GM23338 (cell line): ENCODE results near the gene FAM98A.

ENCODE experiments used
- CREB1 ChIP-seq: fragments of 250-450 bp; sonication (Bioruptor Pico); IDR thresholded peaks from 2 replicates; pipeline ENCODE4 v1.5.0; 2020; ENCODE audit warnings: low read depth, mild to moderate bottlenecking, moderate library complexity
- CTCF ChIP-seq, 2 experiments: fragments of 200-600 bp in 1 of 2; sonication (generic) in 1 of 2; conservative IDR thresholded peaks; 2 replicates each; pipeline versions ENCODE4 v1.5.1 to v1.6.1; 2016 to 2017; ENCODE audit warnings: antibody characterized with exemption in 2 of 2, low read depth in 2 of 2, mild to moderate bottlenecking in 2 of 2, moderate library complexity in 1 of 2
- ETS1 ChIP-seq: IDR thresholded peaks from 2 replicates; pipeline ENCODE4 v1.6.1; 2016; ENCODE audit warnings: antibody characterized with exemption
- EZH2 ChIP-seq: fragments of 200-600 bp; sonication (generic); IDR thresholded peaks from one replicate; pipeline ENCODE4 v1.8.0; 2017; ENCODE audit warnings: antibody characterized with exemption, mild to moderate bottlenecking, low read depth; ENCODE audit not compliant: unreplicated experiment
- POLR2AphosphoS5 ChIP-seq: IDR thresholded peaks from 2 replicates; pipeline ENCODE4 v1.6.1; 2016; ENCODE audit warnings: antibody characterized with exemption, low read depth
- REST ChIP-seq: IDR thresholded peaks from one replicate; pipeline ENCODE4 v1.6.1; 2018; ENCODE audit warnings: antibody characterized with exemption; ENCODE audit not compliant: unreplicated experiment

- TF ChIP-seq CTCF (conservative IDR thresholded peaks at IDR 0.05; ENCODE audit: low read depth in 2 of 2) = no peak
- no peak for TF ChIP-seq EZH2
- TF ChIP-seq POLR2AphosphoS5 = no peak
- no peak for TF ChIP-seq ETS1
- TF ChIP-seq REST = no peak
- TF ChIP-seq CREB1 (CRISPR knock-in tag) = no peak
Observed at GRCh38 chr2:33560017-33560416, 39.1 kb downstream of the FAM98A start.
